ENCODE results near the gene OSBPL7. TPM values are rescaled to one million over a fixed set of nuclear protein-coding genes. Genes with fewer than 3 reads are reported as not detected.

The OSBPL7 gene
- total RNA-seq, 4 donors from 2014 or later, result 1.1 to 4.6 (median 1.6) TPM

DNA sequence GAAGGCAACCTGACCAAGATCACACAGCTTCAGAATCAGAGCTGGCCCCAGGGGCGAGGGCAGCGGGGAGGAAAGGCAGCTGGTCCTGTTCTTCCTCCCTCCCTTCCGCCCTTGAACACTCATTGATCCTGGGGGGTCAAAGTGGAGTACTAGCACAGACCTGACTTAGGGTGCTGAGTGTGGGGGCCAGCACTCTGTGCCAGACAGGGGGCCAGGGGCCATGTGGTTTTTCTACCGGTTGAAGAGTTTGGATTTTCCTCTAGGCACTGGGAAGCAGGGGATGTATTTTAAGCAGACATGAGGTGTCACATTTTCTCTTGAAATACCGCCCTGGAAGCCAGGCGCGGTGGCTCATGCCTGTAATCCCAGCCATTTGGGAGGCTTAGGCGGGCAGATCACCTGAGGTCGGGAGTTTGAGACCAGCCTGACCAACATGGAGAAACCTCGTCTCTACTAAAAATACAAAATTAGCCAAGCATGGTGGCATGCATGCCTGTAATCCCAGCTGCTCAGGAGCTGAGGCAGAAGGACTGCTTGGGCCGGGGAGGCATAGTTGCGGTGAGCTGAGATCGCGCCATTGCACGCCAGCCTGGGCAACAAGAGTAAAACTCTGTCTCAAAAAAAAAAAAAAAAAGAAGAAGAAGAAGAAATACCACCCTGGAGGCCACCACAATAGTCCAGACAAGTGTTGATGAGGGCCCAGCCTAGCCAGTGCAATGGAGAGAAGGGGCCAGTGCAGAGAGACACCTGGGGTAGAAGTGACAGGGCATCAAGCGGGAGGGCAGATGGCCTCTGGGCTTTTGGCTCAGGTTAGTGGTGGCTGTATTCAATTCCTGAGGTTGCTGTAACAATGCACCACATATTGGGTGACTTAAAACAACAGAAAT is 15.3 kb downstream of the OSBPL7 start:
- peaks cover 0 to 41% (median 13%) of the 10 kb centered on the region in 3 donors for H3K36me3 ChIP-seq
- intact Hi-C loops (cut with DNase I), result loop anchor here (10.0 kb wide), 1 partner anchor 111 kb away; the partner anchor contains the start of gene TBKBP1
- no peak for DNase-seq

DNA sequence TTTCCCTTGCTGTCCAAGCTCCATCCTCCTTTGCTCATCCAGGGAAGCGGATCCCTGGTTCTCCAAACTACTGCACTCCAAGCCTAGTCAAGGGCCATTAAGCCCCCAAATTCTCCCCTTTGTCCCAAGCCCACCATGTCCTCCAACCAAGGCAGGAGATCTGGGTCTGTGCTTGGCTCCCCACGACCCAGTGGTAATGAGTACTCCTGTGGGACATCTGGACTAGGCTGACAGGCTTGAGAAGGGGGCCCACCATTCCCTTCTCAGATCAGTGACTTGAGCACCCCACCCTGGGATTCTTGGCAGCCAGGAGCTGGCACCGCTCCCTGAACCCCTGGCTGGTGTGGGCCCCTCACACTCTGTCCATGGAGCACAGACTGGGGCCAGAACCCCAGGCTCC is 17.1 kb downstream of the OSBPL7 start:
- TF ChIP-seq, protein P1, sequence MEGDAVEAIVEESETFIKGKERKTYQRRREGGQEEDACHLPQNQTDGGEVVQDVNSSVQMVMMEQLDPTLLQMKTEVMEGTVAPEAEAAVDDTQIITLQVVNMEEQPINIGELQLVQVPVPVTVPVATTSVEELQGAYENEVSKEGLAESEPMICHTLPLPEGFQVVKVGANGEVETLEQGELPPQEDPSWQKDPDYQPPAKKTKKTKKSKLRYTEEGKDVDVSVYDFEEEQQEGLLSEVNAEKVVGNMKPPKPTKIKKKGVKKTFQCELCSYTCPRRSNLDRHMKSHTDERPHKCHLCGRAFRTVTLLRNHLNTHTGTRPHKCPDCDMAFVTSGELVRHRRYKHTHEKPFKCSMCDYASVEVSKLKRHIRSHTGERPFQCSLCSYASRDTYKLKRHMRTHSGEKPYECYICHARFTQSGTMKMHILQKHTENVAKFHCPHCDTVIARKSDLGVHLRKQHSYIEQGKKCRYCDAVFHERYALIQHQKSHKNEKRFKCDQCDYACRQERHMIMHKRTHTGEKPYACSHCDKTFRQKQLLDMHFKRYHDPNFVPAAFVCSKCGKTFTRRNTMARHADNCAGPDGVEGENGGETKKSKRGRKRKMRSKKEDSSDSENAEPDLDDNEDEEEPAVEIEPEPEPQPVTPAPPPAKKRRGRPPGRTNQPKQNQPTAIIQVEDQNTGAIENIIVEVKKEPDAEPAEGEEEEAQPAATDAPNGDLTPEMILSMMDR (IDR thresholded peaks at IDR 0.05), result no peak
- TF ChIP-seq POLR2A (IDR thresholded peaks at IDR 0.05), result no peak
- no peak for DNase-seq
- H3K27me3 ChIP-seq, result peaks cover 0 to 5% (median 0%) of the 10 kb centered on the region in 4 donors
- intact Hi-C loops (cut with DNase I), result loop anchor here (10.0 kb wide), 1 partner anchor 110 kb away; the partner anchor contains the start of gene TBKBP1
- peaks cover 0 to 8% (median 3%) of the 10 kb centered on the region in 3 donors for H3K4me1 ChIP-seq
- no peak overlapping the region for H3K4me3 ChIP-seq
- H3K36me3 ChIP-seq, result peaks cover 0 to 30% (median 13%) of the 10 kb centered on the region in 3 donors
- WGBS, 2 donors, result 54 to 56% methylated on average over 2 of the region's 3 CpGs
- H3K9me3 ChIP-seq, result no peaks in the 10 kb centered on the region
- H3K27ac ChIP-seq, result no peak overlapping the region

More for the DNA sequence above, 15.3 kb downstream of the OSBPL7 start:
- peaks cover 0 to 26% (median 17%) of the 10 kb centered on the region in 3 donors for H3K4me1 ChIP-seq
- H3K27me3 ChIP-seq, result peaks cover 0 to 5% (median 0%) of the 10 kb centered on the region in 4 donors
- H3K9me3 ChIP-seq, result no peaks in the 10 kb centered on the region
- H3K4me3 ChIP-seq, result no peak overlapping the region
- whole genome bisulfite sequencing, 2 donors, result 87 to 91% methylated on average over 9 to 10 of the region's 16 CpGs
- no peak for TF ChIP-seq POLR2A (IDR thresholded peaks at IDR 0.05)
- TF ChIP-seq, protein P1 (IDR thresholded peaks at IDR 0.05), result no peak
- H3K27ac ChIP-seq, result no peak overlapping the region

DNA sequence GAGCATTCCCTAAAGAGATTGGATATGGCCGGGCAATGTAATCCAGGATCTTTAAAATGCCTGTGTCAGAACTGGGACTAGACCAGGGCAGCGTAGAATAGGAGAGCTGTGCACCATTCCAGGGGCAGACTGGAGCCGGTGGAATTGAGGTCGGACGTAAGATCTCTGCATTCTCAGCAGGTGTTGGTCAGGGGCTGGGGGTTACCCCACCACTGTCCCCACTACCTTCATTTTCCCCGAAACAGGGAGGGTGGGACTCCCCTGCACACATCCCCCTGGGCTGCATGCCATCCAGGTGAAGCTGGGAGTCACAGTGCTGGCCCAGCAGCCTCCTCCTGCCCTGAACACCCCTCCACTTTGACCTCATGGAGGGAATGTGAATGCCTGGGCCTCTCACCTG is 17.8 kb downstream of the OSBPL7 start:
- TF ChIP-seq, protein P1 (IDR thresholded peaks at IDR 0.05), result no peak
- H3K9me3 ChIP-seq, result no peaks in the 10 kb centered on the region
- DNase-seq, result no peak
- peaks cover 0 to 5% (median 0%) of the 10 kb centered on the region in 4 donors for H3K27me3 ChIP-seq
- WGBS, 2 donors, result 73 to 74% methylated on average over 4 to 5 of the region's 6 CpGs
- H3K4me3 ChIP-seq, result no peak overlapping the region
- H3K4me1 ChIP-seq, result peaks cover 0 to under 1% (median 0%) of the 10 kb centered on the region in 3 donors
- H3K27ac ChIP-seq, result no peak overlapping the region
- intact Hi-C loops (cut with DNase I), result loop anchor here (10.0 kb wide), 1 partner anchor 109 kb away; the partner anchor contains the start of gene TBKBP1
- H3K36me3 ChIP-seq, result peaks cover 0 to 23% (median 9%) of the 10 kb centered on the region in 3 donors

DNA sequence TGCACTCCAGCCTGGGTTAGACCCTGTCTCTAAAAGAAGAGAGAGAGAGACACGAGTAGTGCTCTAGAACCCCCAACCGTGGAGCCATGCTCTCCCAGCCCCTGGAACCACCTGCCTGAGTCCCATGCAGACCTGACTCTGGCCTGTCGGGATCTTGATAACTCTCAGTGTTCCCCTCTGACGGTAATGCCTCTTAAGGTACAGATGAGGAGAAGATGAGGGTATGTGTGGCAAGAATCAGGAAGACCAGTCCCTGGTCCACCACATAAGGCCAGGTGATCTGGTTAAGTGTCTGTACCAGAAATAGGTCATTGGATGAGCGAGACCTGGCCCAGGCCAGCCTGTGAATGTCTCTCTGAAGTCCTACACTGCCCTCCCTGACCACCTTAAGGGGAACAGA is 18.4 kb downstream of the OSBPL7 start:
- Histone ChIP-seq H3K4me3 (no peak overlapping the region), H3K27me3 (peaks cover 0 to 8% (median 0%) of the 10 kb centered on the region in 4 donors), H3K9me3 (no peaks in the 10 kb centered on the region), H3K27ac (no peak overlapping the region), H3K36me3 (peaks cover 0 to 17% (median 4%) of the 10 kb centered on the region in 3 donors), H3K4me1 (no peaks in the 10 kb centered on the region)
- DNase-seq, result no peak
- intact Hi-C loops (cut with DNase I), result loop anchor here (10.0 kb wide), 1 partner anchor 108 kb away; the partner anchor contains the start of gene TBKBP1
- WGBS, 2 donors, result 54 to 55% methylated on average over 5 of the region's 5 CpGs
- TF ChIP-seq, protein P1 (IDR thresholded peaks at IDR 0.05), result no peak
- no peak for TF ChIP-seq POLR2A (IDR thresholded peaks at IDR 0.05)

All from esophagus squamous epithelium (tissue), 5 donors.